HuH-7.5 (cell line): Measurements from ENCODE around the gene TMEM163.
"Not testable (repeated sequence)": the region's sequence is repeated elsewhere in the genome, so short reads cannot be mapped to it uniquely, and the experiment has no call there.

Experiments used
- DNase-seq: peaks from one replicate; pipeline ENCODE4 v3.0.0; 2011; ENCODE audit warnings: low spot score

TMEM163 gene

DNA sequence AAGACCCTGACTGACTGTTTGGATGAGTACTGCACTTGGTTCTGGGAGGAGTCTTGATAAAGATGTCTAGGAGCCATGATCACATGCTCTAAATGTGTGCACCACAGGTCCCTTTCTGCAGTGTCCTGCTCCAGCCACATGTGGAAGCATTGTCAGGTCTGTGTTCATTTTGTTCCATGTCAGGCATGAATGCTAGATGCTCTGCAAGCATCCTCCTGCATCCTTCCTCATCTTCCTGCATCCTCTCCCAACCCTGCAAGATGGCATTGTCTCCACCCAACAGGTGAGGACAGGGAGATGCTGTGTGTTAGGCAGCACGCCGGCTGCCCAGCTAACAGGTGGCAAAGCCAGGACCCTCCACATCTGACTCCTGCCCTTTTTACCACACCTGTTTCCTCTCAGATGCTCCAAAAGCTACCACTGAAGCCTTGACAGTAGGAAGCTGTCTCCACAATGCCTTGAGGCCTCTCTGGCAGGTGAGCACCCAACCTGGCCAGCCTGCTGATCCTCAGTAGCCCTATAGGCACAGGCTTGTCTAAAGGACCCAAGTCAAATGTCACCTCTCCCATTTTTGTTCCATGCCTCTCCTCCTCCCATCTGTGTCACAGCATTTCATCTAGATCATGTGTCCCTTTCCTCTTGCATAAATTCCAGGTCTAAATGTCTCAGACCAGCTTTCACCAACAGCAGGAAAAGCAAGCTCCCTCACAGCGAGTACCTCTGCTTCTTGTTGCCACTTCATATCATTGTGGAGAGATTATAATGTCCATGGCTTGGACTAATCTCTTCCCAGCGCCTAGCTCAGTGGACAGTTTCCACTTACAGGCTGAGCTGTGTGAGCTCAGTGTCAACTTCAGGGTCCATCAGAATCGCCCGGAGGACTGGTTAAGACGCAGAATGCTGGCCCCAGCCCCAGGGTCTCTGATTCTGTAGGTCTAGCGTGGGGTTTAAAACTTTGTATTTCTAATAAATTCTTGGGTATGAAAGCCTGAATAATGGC is 55.0 kb downstream of the TMEM163 start:
- no peak for DNase-seq

DNA sequence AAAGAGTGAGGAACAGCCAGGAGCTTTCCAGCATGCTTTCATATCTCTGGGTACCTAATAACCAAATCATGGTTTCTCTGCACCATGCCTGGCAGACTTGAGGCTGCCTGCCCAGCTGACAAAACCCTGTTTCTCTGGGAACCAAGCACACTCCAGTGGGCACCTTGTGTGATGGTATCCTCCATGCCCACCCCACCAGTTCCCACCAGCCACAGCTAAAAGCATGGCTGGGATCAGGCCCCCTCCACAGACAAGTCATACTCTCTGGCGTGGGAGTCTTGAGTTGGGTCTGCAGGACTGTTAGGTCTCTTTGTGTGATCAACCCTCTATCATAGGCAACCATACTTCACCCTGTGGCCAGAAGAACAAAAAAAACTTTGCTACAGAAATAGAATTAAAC is 56.0 kb downstream of the TMEM163 start:
- no peak for DNase-seq

DNA sequence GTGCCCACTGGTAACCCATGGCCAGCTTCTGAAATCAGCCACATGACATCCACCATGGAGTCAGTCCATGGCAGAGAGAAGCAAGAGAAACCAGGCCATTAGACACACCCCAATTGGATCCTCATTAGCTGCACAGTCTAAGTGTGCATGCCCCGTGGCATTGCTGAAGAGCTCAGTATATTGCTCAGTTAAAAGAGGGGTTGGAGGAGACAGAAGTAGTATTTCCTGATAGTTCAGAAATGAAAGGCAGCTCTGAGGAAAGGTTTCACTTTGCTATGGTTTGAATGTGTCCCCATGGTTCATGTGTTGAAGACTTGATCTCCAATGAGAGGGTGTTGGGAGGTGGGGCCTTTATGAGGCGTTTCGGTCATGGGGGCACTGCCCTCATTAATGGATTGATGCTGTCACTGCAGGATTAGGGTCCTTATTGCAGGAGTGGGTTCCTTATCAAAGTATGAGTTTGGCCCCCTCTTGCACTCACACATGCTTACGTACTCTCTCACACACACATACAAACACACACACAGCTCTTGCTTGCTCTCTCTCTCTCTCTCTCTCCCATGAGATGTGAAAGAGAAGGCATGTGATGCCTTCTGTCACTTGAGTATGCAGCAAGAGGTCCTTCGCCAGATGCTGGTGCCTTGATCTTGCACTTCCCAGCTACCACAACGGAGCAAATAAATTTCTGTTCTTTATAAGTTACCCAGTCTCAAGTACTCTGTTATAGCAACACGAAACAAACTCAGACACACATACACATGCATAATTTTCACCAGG is 58.0 kb downstream of the TMEM163 start:
- no peak for DNase-seq

DNA sequence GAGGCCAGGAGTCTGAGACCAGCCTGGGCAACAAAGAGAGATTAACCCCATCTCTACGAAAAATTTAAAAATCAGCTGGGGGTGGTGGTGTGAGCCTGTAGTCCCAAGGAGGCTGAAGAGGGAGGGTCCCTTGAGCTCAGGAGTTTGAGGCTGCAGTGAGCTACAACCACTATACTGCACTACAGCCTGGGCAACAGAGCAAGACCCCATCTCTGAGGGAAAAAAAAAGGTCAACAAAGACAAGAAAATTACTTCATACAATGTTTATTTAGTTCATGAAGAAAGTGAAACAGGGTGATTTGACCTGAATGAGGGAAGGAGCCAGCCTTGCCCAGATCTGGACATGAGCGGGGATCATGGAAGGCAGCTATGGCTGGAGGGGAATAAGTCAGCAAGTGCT is 59.1 kb downstream of the TMEM163 start:
- no peak for DNase-seq

DNA sequence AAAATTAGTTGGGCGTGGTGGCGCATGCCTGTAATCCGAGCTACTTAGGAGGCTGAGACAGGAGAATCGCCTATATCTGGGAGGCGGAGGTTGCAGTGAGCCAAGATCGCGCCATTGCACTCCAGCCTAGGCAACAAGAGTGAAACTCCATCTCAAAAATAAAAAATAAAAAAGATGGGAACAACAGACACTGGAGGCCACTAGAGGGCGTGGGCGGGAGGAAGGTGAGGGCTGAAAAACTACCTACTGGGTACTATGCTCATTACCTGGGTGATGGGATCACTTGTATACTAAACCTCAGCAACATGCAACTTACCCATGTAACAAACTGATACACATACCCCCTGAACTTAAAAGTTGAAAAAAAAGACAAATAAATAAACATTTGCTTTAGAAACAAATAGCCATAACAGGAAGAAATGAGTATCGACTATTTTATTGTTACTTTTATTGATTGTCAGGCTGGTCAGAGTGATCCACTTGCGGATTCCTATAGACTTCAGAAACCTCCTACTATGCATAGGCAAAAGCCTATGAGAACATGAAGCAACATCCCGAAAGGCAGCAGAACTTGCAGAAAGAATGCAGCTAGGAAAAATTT is 61.0 kb downstream of the TMEM163 start:
- DNase-seq, result no peak

DNA sequence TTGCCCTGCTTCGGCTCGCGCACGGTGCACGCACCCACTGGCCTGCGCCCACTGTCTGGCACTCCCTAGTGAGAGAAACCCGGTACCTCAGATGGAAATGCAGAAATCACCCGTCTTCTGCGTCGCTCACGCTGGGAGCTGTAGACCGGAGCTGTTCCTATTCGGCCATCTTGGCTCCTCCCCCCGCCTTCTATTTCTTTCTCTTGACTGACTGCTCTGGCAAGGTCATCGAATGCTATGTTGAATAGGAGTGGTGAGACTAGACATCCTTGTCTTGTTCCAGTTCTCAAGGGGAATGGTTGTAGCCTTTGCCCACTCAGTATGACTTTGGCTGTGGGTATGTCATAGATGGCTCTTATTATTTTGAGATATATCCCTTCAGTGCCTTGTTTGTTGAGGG is 62.4 kb downstream of the TMEM163 start:
- not testable (repeated sequence) for DNase-seq

DNA sequence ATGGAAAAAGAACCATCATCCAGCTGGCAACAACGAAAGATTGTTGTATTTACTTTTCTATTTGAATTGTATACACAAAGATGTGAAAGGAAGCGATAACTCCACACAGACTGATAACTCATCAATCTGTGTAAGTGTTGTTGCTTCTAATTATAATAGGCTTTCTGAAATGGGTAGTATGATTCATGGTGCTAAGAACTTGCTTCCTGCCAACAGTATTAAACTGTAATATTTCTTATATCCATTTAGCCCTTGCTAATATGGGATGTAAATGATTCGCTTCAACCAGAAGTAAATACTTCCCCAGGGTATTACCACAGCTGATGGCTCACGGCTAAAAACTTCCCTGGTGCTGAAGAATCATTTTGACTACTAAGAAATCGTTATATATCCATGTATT is 70.2 kb downstream of the TMEM163 start:
- no peak for DNase-seq

DNA sequence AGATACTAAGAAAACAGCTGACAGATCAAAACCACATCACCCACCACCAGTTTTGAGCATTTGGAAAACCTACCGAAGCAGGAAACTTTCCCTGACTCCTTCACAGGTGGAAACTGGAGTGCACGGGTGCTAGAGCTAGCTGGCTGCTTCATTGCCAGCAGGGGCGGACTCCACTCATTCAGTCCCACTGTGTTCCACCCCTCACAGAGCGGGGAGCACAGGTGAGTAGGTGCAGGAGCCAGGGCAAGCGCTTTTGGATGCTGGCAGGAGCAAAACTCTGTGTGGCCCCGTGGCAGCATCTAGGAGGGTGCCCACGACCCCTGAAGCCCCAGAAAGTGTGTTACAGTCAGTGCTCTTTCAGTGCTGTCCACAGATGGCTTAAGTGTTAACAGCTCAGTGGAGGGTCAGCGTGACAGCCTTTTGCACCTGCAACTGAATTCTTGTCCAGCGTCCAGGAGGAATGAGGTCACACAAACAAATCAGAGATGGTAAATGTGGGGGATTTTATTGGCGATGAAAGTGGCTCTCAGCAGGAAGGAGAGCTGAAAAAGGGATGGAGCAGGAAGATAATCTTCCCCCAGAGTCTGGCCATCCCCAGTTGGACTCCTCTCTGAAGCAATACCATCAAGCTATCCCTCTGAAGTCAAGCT is 71.1 kb downstream of the TMEM163 start:
- DNase-seq, result no peak

DNA sequence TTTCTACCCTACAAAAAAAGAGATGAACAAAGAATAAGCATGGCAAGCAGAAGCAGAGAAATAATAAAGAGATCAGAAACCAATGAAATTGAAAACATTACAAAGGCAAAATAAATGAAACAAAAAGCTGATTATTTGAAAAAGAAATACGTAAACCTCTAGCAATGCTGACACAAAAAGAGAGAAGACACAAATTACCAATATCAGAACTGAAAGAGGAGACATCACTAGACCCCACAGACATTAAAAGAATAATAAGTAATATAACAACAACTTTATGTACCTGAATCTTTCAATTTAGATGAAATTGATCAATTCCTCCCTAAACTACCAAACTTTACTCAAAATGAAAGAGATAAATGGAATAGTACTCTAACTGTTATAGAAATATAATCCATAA is 75.9 kb downstream of the TMEM163 start:
- no peak for DNase-seq

DNA sequence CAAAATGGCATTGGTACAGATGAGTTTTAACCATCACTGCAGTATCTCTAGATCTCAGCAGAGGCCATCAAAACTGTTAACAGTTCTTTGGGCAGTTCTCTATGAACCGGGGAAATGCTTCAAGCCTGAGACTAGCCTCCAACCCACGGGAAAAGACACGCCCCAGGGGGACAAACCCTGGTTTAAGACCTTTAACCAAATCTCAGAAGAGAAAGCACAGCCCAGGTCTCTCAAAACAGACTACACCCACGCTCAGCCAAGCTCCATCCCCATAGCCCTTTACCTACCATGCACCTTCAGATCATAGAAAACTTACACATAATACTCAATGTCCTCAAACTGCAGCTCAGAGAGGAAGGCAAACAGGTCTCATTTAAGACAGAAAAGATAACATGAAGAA is 78.3 kb downstream of the TMEM163 start:
- DNase-seq, result no peak

DNA sequence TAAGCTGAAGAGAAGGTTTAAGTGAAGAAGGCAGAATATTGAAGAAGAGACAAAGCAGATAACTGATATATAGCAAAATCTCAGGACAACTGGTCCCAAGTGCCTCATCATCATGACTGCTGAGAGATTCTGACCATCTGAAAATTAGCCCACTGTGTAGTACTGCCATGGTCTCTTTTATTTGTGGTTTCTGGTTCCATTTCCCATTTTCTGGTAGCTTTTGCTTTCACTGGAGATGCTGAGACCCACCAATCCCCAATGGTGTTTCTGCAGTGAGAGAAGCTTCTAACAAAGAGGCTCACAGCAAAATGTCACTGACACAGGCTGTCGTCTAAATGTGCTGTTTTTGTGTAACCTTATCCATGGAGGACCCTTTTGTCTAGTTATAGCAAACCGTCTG is 79.5 kb downstream of the TMEM163 start:
- no peak for DNase-seq

DNA sequence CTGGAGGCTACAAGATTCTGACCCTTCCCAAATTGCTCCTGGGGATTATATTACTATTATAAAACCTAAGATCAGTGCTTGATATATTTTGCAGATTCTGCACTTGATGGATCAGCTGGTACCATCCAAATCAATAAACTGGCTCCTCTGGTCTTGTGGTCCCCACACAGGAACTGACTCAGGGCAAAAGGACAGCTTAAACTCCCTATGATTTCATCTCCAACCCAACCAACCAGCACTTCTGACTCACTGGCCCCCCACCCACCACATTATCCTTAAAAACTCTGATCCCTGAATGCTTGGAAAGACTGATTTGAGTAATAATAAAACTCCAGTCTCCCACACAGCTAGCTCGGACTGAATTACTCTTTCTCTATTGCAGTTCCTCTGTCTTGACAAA is 82.1 kb downstream of the TMEM163 start:
- no peak for DNase-seq

DNA sequence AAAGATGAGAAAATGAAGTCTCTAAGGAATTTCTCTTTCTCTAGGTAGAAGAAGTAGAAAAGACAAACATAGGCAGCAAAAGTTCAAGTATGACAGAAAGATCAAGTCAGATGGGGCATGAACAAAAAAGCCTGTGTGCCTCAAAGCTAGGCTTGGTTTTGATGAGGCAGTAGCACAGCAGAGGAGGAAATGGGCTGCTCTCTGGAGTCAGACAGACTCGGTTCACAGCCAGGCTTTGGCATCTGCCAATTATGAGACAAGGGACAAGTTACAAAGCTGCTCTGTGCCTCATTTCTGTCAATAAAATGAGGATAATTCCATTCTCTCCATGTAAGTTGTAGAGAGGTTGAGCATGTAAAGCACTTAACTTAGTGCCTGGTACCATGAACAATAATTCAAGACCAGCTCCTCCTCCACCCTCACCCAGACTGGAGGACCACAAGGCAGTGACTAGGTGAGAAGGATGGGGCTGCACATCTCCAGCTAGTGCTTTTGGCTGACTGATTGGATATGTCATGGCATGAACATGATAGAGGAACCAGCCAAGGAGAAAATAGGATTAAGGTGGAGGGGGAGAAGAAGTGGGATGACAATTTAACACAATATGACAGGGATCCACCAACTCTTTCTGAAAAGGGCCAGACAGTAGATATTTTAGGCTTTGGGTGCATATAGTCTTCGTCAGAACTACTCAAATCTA is 84.6 kb downstream of the TMEM163 start:
- no peak for DNase-seq

DNA sequence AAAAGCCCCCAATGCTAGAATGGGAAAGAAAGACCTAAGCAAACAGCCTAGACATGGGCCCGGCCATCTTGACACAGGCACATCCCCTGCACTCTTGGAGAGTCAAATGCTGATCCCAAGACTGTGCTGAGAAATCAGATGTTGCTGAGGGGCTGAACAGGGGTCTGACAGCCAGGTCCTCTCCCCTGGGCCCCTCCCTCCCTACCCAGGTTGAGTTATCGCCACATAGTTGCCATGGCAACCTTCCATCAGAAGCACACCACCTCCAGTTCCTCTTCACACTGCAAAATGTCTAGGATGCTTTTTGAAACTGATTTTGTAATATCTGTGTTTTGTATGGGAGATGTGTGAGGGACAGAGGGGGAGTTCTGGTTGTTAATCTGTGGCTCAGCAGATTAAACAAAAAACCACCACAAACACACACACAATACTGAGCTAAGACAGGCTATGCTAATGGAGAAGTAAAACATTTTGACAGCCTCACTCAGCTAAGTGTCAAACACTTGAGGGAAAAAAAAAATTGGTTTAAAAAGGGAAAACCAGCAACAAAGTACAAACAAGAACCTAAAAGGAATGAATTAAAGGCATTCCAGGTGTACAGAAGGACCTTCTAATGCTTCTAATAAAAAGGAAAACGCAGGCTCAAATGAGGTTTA is 88.2 kb downstream of the TMEM163 start:
- no peak for DNase-seq

DNA sequence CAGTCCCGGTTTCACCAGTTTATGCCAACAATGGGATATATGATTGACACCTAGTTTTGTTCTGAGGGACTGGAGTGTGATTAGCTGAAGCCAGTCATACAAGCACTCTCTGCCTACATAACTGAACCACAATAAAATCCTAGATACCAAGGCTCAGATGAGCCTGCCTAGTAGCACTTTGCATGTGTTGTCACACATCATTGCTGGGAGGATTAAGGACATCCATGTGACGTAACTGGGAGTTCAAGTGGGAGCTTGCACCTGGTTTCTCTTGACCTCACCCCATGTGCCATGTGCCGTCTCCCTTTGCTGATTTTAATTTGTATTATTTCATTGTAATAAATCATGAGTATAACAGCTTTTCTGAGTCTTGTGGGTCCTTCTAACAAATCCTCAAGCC is 90.3 kb downstream of the TMEM163 start:
- no peak for DNase-seq

DNA sequence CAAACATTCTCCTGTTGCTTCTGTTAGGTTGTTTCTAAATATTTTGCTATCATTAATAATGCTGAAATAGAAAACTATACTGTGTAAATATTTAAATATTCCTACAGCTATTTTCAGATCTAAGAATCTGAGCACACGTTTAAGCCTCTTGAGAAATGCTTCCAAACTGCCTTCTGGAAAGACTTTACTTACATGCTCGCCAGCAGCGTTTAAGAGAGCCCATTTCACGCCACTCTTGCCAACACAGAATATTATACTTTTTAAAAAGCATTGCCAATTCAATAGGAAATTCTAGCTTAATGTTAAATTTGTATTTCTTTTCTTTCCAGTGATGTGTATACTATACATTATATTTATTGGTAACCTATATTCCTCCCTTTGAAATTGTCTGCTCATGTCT is 92.0 kb downstream of the TMEM163 start:
- DNase-seq, result no peak

DNA sequence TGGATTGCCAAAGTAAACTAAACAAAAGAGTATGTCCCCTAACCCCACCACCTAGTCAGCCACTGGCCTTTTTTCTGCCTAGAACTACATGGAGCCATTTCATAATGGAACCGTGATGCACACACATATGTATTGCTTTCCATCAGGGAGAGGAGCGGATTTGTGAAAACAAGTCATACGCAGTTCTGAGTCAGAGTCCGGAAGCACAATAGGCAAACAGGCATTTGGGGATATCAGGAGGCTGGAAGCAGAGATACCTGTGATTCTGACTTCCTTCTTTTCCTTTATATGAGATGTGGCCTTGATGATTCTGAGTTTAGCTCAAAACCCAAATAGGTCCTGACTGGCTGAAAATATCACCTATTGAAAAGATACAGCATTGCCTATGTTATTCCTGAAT is 93.5 kb downstream of the TMEM163 start:
- no peak for DNase-seq

DNA sequence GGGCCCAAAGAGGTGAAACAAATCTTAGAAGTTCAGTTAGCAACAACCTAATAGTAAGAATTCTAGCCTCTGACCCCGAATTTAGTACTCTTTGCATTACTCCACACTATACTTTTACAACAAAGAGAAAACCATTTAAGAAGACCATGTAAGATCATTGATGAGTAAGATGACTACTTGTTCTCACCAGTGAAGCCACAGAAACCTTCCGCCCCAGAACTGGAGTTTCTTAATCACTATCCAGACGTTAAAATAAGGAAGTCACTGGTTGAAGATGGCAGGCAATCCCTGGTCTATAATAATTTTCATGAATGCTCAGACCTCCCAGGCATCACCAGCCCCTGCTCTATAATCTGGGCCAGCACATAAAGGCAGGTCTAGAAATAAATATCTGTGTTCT is 95.0 kb downstream of the TMEM163 start:
- DNase-seq, result no peak

DNA sequence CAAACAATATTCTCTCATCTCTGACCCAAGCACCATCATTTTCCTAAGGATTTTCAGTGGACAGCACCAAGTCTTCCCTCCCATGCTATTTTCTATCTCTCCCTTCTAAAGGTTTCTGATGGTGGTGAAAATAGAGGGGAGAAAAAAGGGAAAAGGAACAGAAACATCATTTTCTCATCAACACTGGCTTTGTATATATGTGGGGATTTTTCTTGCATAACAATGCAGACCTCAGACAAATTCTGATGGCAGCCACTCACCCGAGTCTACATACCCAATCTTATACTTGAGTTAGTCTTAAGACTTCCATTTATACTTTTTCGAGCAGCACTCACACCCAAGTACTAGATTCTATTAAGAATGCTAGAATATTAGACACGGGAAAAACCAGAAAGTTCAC is 95.8 kb downstream of the TMEM163 start:
- DNase-seq, result no peak

DNA sequence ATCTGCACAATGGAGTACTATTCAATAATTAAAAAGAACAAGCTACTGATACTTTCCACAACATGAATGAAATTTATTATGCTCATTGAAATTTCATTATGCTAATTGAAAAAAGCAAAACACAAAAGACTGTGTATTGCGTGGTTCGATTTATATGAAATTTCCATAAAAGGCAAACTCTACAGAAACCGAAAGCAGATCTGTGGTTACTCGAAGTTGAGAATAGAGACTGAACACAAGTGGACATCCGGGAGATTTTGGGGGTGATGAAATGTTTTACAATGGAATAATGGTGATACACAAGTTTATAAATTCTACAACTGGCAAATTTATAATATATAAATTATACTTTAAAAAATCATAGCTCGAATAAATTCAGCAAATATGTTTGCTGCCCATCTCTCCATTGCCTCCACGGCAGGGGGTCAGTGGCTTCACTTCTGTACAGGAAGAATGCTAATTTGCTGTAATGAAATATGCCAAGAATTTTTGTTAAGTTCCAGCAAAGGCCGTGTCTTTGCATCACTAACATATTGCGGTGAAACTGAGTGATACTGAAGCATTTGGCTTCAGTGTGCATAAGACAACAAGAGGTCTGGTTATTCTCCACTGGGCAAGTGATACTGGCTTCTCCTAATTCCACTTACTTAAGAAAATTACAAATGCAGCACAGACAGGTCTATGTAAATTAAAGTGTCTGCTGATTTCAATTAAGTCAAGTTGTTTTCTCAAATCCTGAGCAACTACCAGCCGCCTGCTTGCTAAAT is 96.7 kb downstream of the TMEM163 start:
- DNase-seq, result no peak
